HG03139 (cell line): Measurements from ENCODE around the gene B4GAT1.
A peak's percentile ranks its signal among the peaks of the same experiment; 100 is the strongest.
"Not testable (repeated sequence)": the region's sequence is repeated elsewhere in the genome, so short reads cannot be mapped to it uniquely, and the experiment has no call there.

Experiments
- ATAC-seq: cut with Tn5 transposase; IDR thresholded peaks from one replicate; pipeline ENCODE4 v1.9.1; 2021; ENCODE audit not compliant: unreplicated experiment

The B4GAT1 gene

GRCh38 chr11:66347425-66348276, at the start of gene B4GAT1:
TSS of gene B4GAT1 (minus strand) at chr11:66347629. CDS start at chr11:66347545, 84 bp downstream.
- ATAC-seq: peak; percentile 39

- ATAC-seq: no peak
These were observed 46.5 kb upstream of the B4GAT1 start for GRCh38 chr11:66393954-66394353.

GRCh38 chr11:66391322-66391721, 43.9 kb upstream of the B4GAT1 start:
- no peak for ATAC-seq

GRCh38 chr11:66388780-66389386, 41.5 kb upstream of the B4GAT1 start:
- no peak for ATAC-seq

- ATAC-seq: no peak
These were observed 39.0 kb upstream of the B4GAT1 start for GRCh38 chr11:66386171-66387069.

GRCh38 chr11:66384316-66384715, 36.9 kb upstream of the B4GAT1 start:
- not testable (repeated sequence) for ATAC-seq

- not testable (repeated sequence) for ATAC-seq
These were observed 32.8 kb upstream of the B4GAT1 start for GRCh38 chr11:66380264-66380663.

GRCh38 chr11:66373690-66374287, 26.4 kb upstream of the B4GAT1 start:
- ATAC-seq: not testable (repeated sequence)

GRCh38 chr11:66373265-66373664, 25.8 kb upstream of the B4GAT1 start:
- no peak for ATAC-seq

- ATAC-seq: no peak
These were observed 24.4 kb upstream of the B4GAT1 start, which contains the start of gene SLC29A2 for GRCh38 chr11:66371627-66372415. TSS of gene SLC29A2 (minus strand) at chr11:66371760. CDS start at chr11:66371591, 169 bp downstream.

GRCh38 chr11:66369073-66369894, 21.9 kb upstream of the B4GAT1 start:
- ATAC-seq: no peak

GRCh38 chr11:66368484-66368883, 21.1 kb upstream of the B4GAT1 start:
- ATAC-seq: no peak

GRCh38 chr11:66367561-66368312, 20.3 kb upstream of the B4GAT1 start:
- no peak for ATAC-seq

GRCh38 chr11:66366844-66367477, 19.5 kb upstream of the B4GAT1 start:
- ATAC-seq: no peak

GRCh38 chr11:66365711-66366619, 18.5 kb upstream of the B4GAT1 start:
- ATAC-seq: no peak

- ATAC-seq: no peak
These were observed 17.7 kb upstream of the B4GAT1 start for GRCh38 chr11:66365166-66365565.
